ACC112 (cell line): Measurements from ENCODE around the gene SPIRE1.
"Not testable (repeated sequence)": the region's sequence is repeated elsewhere in the genome, so short reads cannot be mapped to it uniquely, and the experiment has no call there.

ENCODE experiments used
- H2AFZ ChIP-seq: fragments of 200-600 bp; sonication (generic); one replicate; pipeline ENCODE4 v1.6.0; 2017; ENCODE audit warnings: antibody characterized with exemption, low read length; ENCODE audit not compliant: unreplicated experiment
- H3K27ac ChIP-seq: fragments of 200-600 bp; sonication (generic); 2 replicates; pipeline ENCODE4 v1.5.1; 2014; ENCODE audit warnings: low read depth, mild to moderate bottlenecking, antibody characterized with exemption, low read length, moderate library complexity
- H3K27me3 ChIP-seq: fragments of 200-600 bp; sonication (generic); 2 replicates; pipeline ENCODE4 v1.6.1; 2014; ENCODE audit warnings: mild to moderate bottlenecking, antibody characterized with exemption, low read length, moderate library complexity, mixed read lengths; ENCODE audit not compliant: insufficient read depth
- H3K36me3 ChIP-seq: fragments of 200-600 bp; sonication (generic); 2 replicates; pipeline ENCODE4 v1.6.1; 2016; ENCODE audit warnings: mild to moderate bottlenecking, antibody characterized with exemption, low read length, moderate library complexity, mixed read lengths; ENCODE audit not compliant: insufficient read depth
- H3K4me1 ChIP-seq: fragments of 200-600 bp; sonication (generic); one replicate; pipeline ENCODE4 v1.6.1; 2016; ENCODE audit warnings: low read length, mixed read lengths; ENCODE audit not compliant: insufficient read depth, unreplicated experiment, control insufficient read depth
- H3K4me3 ChIP-seq: fragments of 200-600 bp; sonication (generic); 2 replicates; pipeline ENCODE4 v1.5.1; 2014; ENCODE audit warnings: mild to moderate bottlenecking, low read depth, low read length
- H3K79me2 ChIP-seq: fragments of 200-600 bp; sonication (generic); one replicate; pipeline ENCODE4 v1.6.0; 2016; ENCODE audit warnings: low read length; ENCODE audit not compliant: control insufficient read depth, unreplicated experiment, insufficient read depth

The SPIRE1 gene

DNA sequence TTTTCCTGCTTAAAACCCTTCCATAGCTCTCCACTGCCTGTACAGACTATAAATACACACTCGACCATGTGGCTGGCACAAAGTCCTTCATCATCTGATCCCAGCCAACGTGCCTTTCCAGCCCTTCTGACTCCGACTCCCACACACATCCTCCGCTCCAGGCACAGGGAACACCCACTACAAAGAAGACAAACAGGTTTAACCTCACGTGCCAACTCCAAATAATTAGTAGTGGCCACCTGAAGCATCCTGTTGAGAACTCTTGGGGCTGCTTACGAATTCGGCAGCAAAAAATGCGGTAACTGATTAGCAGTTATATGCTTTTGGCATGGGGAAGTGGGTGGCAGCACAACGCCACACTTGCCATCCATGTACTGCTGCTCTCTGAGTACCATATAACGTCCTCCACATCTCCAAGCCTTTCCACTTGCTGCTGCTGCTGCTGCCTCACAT, 12.1 kb downstream of the SPIRE1 start:
- Histone ChIP-seq H3K27ac (no peak overlapping the region), H2AFZ (no peak overlapping the region)

DNA sequence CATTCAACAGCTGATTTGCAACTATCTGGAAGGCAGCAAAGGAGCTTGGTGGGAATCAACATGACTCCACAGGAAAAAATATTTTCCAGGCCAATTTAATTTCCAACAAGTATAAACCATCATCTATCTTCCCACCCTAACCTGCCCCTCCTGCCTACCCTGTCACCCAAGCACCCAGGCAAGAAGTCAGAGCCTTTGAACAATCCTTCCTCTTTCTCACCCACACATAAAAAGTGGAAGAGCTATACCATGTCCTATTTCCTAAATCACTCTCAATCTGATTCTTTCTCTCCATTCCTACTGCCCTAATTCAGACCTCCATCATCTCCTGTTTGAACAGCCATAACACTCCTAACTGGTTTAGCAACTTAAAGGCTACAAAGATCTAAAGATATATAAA, 12.7 kb downstream of the SPIRE1 start:
- H3K4me3 ChIP-seq = no peak overlapping the region
- H3K36me3 ChIP-seq = peaks cover 5% of the 10 kb centered on the region; the same call in 1 of the 2 replicates
- no peak overlapping the region for H3K27ac ChIP-seq
- peaks cover 87% of the 10 kb centered on the region for H3K79me2 ChIP-seq
- H3K27me3 ChIP-seq = no peaks in the 10 kb centered on the region
- H3K4me1 ChIP-seq = peaks cover 27% of the 10 kb centered on the region
- H2AFZ ChIP-seq = no peak overlapping the region

More for the DNA sequence above, 12.1 kb downstream of the SPIRE1 start:
- Histone ChIP-seq H3K79me2 (peaks cover 86% of the 10 kb centered on the region), H3K27me3 (no peaks in the 10 kb centered on the region), H3K4me1 (peaks cover 22% of the 10 kb centered on the region), H3K36me3 (peaks cover 5% of the 10 kb centered on the region; the same call in 1 of the 2 replicates), H3K4me3 (no peak overlapping the region)

DNA sequence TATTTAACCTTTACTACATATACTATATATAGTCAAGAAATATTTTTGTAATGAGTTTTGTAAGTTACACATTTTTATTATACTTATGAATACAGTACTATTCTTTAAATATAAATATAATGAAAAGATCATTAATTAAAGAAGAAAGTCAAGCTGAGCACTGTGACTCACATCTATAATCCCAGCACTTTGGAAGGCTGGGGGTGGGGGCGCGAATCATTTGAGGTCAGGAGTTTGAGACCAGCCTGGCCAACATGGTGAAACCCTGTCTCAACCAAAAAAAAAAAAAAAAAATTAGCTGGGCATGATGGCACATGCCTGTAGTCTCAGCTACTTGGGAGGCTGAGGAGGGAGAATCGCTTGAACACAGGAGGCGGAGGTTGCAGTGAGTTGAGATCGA, 14.2 kb downstream of the SPIRE1 start:
- H2AFZ ChIP-seq, H3K27ac ChIP-seq, H3K36me3 ChIP-seq, H3K27me3 ChIP-seq, H3K4me3 ChIP-seq: not testable (repeated sequence)
- Histone ChIP-seq H3K79me2 (peaks cover 86% of the 10 kb centered on the region), H3K4me1 (peaks cover 33% of the 10 kb centered on the region)

DNA sequence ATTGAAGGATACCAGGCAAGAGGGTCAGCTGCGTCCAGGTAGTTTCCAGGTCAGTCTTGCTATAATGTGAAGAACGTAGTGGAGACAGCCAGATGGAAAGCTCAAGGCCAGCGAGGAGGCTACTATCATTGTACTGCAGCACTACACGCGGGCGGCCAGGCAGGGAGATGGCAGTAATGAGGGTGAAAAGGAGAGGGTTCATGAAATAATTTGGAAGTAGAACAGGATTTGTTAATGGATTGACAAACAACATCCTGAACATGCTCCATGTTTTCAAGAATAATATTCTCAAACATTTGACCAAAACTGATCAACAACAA, 17.1 kb downstream of the SPIRE1 start:
- peak overlapping the region; percentile 18 for H2AFZ ChIP-seq
- no peaks in the 10 kb centered on the region for H3K27me3 ChIP-seq
- H3K4me3 ChIP-seq = peak overlapping the region; percentile 28; the same call in 1 of the 2 replicates
- H3K27ac ChIP-seq = peak overlapping the region; percentile 96
- H3K36me3 ChIP-seq = no peaks in the 10 kb centered on the region
- peaks cover 44% of the 10 kb centered on the region for H3K4me1 ChIP-seq
- peaks cover 83% of the 10 kb centered on the region for H3K79me2 ChIP-seq

DNA sequence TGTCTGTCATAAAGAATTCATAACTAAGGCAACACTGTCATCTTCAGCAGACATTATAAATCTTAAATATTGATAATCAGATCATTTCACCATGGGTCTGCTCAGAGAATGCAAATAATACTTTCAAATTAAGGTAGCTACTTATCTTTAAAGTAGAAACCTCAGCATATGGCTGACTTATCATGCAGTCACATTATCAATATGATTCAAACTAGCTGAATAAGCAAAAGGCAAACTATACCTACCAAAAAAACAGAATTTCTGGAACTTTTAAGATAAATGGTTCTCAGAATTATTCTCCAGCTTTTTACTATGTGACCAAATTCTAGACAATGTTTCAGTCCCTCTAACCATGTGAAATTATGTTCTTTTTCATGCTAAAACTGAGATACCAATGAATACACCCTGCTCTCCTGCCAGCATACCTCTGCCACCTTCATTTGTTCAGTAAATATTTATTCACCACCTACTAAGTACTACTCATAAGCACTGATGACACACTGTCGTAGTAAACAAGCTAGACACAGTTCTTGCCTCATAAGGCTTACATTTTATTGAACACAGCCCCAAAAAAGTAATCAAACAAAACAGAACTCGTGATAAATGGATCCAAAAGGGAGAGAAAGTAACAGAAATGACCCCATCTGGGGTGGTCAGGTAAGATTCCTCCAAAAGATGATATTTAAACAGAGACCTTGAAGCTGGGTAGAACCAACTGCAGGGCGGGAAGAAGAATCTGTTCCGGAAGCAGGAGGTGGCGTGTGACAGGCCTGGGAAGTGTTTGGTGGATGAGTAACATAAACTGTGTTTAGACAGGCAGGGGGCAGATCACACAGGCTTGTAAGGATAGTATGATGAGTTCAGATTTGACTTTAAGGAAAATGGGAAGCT, 17.7 kb downstream of the SPIRE1 start:
- Histone ChIP-seq H2AFZ (peak overlapping the region; percentile 72), H3K36me3 (no peaks in the 10 kb centered on the region), H3K27me3 (no peaks in the 10 kb centered on the region), H3K79me2 (peaks cover 82% of the 10 kb centered on the region), H3K4me3 (peak overlapping the region; percentile 56; the same call in 1 of the 2 replicates), H3K27ac (peak overlapping the region; percentile 96), H3K4me1 (peaks cover 38% of the 10 kb centered on the region)

DNA sequence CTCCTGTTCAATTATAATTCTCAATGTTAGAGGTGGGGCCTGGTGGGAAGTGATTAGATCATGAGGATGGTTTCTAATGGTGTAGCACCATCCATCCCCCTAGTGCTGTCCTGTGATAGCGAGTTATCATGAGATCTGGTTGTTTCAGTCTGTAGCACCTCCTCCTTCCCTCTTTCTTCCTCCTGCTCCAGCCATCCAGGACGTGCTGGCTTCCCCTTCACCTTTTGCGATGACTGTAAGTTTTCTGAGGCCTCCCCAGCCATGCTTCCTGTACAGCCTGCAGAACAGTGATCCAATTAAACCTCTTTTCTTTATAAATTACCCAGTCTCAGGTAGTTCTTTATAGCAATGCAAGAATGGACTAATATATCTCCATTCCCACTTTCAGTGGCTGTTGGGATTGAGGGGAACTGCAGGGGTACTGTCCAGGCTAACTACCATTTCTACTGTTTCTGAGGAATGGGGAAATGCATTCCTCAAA, 19.2 kb downstream of the SPIRE1 start:
- Histone ChIP-seq H3K4me3 (no peak overlapping the region), H3K79me2 (peaks cover 68% of the 10 kb centered on the region), H2AFZ (no peak overlapping the region), H3K4me1 (peaks cover 37% of the 10 kb centered on the region), H3K36me3 (no peaks in the 10 kb centered on the region), H3K27ac (peak overlapping the region; percentile 83), H3K27me3 (no peaks in the 10 kb centered on the region)

DNA sequence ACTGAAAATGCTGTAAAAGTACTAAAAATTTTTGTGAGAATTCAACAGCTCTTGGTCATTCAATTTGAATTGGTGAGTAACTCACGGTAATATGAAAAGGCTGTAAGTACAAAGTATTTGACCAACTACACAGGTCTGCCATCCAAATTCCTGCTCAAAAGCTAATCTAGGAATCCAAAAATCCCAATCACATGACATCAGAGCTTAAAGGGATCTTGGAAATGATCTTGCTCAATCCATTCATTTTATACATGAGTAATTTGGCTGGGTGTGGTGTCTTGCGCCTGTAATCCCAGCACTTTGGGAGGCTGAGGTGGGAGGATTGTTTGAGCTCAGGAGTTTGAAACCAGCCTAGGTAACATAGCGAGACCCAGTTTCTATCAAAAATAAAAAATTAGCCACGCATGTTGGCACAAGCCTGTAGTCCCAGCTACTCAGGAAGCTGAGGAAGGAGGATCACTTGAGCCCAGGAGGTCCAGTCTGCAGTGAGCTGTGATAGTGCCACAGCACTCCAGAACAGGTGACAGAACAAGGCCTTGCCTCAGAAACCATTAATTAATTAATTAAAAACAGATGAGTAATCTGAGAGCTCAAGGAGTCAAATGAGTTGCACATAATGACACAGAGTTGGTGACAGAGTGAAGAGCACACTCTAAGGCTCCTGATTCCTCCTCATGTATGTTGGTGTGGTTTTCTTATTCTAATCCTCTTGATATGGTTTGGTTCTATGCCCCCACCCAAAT, 19.8 kb downstream of the SPIRE1 start:
- no peaks in the 10 kb centered on the region for H3K36me3 ChIP-seq
- H3K4me1 ChIP-seq = peaks cover 32% of the 10 kb centered on the region
- no peak overlapping the region for H2AFZ ChIP-seq
- no peak overlapping the region for H3K4me3 ChIP-seq
- peaks cover 63% of the 10 kb centered on the region for H3K79me2 ChIP-seq
- no peaks in the 10 kb centered on the region for H3K27me3 ChIP-seq
- H3K27ac ChIP-seq = peak overlapping the region; percentile 83

DNA sequence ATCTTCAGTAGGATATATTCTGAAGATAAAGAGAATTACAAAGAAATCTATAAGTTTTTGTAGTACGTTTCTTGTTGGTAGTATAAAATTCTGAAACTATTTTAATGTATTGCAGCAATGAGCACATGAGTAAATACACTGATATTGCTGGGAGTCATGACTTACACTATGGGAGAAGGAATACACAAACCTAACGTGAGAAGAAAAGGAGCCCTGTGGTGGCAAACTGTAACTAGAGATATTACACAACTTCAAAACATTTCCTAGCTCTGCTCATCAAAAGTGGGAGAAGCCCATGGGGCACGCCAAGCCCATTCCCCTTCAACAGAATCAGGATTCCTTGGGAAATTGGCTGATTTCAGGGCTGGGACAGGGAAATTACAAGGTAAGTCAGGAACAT, 20.5 kb downstream of the SPIRE1 start:
- Histone ChIP-seq H2AFZ (no peak overlapping the region), H3K36me3 (no peaks in the 10 kb centered on the region), H3K27me3 (no peaks in the 10 kb centered on the region), H3K4me3 (no peak overlapping the region), H3K79me2 (peaks cover 59% of the 10 kb centered on the region), H3K4me1 (peaks cover 31% of the 10 kb centered on the region), H3K27ac (peak overlapping the region; percentile 83)

DNA sequence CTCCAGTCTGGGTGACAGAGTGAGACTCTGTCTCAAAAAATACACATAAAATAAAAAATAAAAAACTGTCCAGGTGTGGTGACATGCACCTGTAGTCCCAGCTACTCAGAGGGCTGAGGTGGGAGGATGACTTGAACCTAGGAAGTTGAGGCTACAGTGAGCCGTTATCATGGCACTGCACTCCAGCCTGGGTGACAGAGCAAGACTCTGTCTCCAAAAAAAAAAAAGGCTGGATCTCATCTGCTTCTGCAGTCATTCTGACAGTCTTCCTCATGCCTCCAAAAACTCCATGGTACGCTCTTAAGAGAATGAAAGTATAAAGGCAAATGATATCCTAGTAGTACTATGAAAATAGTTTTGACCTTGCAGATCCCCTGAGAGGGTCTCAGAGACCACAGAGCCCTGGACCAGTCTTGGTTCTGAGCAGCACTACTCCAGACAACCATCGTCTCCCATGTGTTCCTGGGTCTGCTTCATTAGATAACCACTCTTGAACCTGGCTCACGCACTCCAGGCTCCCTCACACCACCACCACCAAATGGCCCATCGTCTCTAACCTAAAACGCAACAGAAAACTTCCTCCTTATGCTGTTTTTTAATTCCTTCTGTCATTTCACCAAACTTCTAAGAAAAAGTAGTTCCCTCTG, 26.0 kb downstream of the SPIRE1 start:
- no peak overlapping the region for H3K27ac ChIP-seq
- no peaks in the 10 kb centered on the region for H3K27me3 ChIP-seq
- no peak overlapping the region for H3K4me3 ChIP-seq
- no peaks in the 10 kb centered on the region for H3K36me3 ChIP-seq
- H3K4me1 ChIP-seq = peaks cover 23% of the 10 kb centered on the region
- peaks cover 16% of the 10 kb centered on the region for H3K79me2 ChIP-seq
- H2AFZ ChIP-seq = no peak overlapping the region

DNA sequence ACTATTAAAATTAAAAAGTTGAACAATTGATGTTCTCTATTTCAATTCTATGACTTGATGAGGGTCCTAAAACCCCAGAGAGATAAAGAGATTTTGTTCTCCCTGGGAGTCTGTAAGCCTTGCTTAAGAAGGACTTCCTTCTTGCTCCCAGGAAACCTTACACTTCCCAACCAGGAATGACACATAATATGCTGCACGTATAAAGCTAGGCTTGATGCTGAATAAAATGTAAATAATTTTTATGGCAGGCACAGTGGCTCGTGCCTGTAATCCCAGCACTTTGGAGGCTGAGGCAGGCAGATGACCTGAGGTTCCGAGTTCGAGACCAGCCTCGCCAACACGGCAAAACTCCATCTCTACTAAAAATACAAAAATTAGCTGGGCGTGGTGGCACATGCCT, 27.8 kb downstream of the SPIRE1 start:
- peaks cover 9% of the 10 kb centered on the region for H3K79me2 ChIP-seq
- H2AFZ ChIP-seq = no peak overlapping the region
- H3K4me3 ChIP-seq = no peak overlapping the region
- H3K4me1 ChIP-seq = peaks cover 23% of the 10 kb centered on the region
- no peaks in the 10 kb centered on the region for H3K36me3 ChIP-seq
- H3K27ac ChIP-seq = peak overlapping the region; percentile 95
- H3K27me3 ChIP-seq = no peaks in the 10 kb centered on the region
